HL-60 (cell line): Measurements from ENCODE around the gene HS6ST3.

Experiments used
- CTCF ChIP-seq: IDR thresholded peaks from one replicate; pipeline ENCODE4 v1.5.1; 2011; ENCODE audit warnings: low read length, control low read depth, inconsistent platforms; ENCODE audit not compliant: insufficient read depth
- GABPA ChIP-seq: IDR thresholded peaks from 2 replicates; pipeline ENCODE4 v1.6.1; 2012; ENCODE audit warnings: low read depth
- POLR2AphosphoS5 ChIP-seq: IDR thresholded peaks from 2 replicates; pipeline ENCODE4 v1.6.1; 2012; ENCODE audit warnings: low read depth
- REST ChIP-seq: IDR thresholded peaks from 2 replicates; pipeline ENCODE4 v1.6.1; 2012; ENCODE audit warnings: low read depth; ENCODE audit not compliant: insufficient replicate concordance
- SPI1 ChIP-seq: IDR thresholded peaks from 2 replicates; pipeline ENCODE4 v1.6.1; 2012; ENCODE audit warnings: low read depth, mild to moderate bottlenecking, borderline replicate concordance

- TF ChIP-seq CTCF = no peak
- no peak for TF ChIP-seq GABPA
- no peak for TF ChIP-seq POLR2AphosphoS5
- TF ChIP-seq REST = no peak
- TF ChIP-seq SPI1 = no peak
These were observed 442.9 kb downstream of the HS6ST3 start for GRCh38 chr13:96532804-96533203.
